ENCODE results near the gene FBXL16. TPM values are rescaled to one million over a fixed set of nuclear protein-coding genes. Genes with fewer than 3 reads are reported as not detected.
A peak's percentile ranks its signal among the peaks of the same experiment; 100 is the strongest.

The FBXL16 gene
- polyA plus RNA-seq, 1 experiment: 0.67 TPM

- POLR2A ChIA-PET: no interaction called here
- no peak for DNase-seq (ENCODE audit: low read depth)
- no peaks in the 10 kb centered on the region for H3K27me3 ChIP-seq (ENCODE audit: control insufficient read depth, insufficient read depth, low read length)
- CTCF ChIA-PET: interaction anchor here (1.9 kb wide), 1 partner anchor 9 kb away, joined by 6 read pairs; the partner anchor contains the start of gene RHOT2
- H3K4me3 ChIP-seq (ENCODE audit: low read depth, low read length): no peak overlapping the region
- TF ChIP-seq CTCF (IDR thresholded peaks at IDR 0.05; ENCODE audit: insufficient read depth, low read depth, low read length): no peak
- H3K36me3 ChIP-seq (ENCODE audit: control insufficient read depth, insufficient read depth, low read length): peaks cover 22% of the 10 kb centered on the region
Measured at GRCh38 chr16:676565-676902, 29.1 kb downstream of the FBXL16 start.

GRCh38 chr16:675884-676564, 29.6 kb downstream of the FBXL16 start:
- Histone ChIP-seq H3K27me3 (ENCODE audit: control insufficient read depth, insufficient read depth, low read length) (no peaks in the 10 kb centered on the region), H3K4me3 (ENCODE audit: low read depth, low read length) (peak overlapping the region; percentile 40), H3K36me3 (ENCODE audit: control insufficient read depth, insufficient read depth, low read length) (peaks cover 24% of the 10 kb centered on the region)
- ChIA-PET CTCF (interaction anchor here (0.8 to 1.9 kb wide), 2 partner anchors 8 to 10 kb away, joined by 4 to 6 read pairs; partner anchors contain the start of gene RHOT2), POLR2A (no interaction called here)
- DNase-seq (ENCODE audit: low read depth): no peak
- no peak for TF ChIP-seq CTCF (IDR thresholded peaks at IDR 0.05; ENCODE audit: insufficient read depth, low read depth, low read length)

- no peak for TF ChIP-seq CTCF (IDR thresholded peaks at IDR 0.05; ENCODE audit: insufficient read depth, low read depth, low read length)
- H3K36me3 ChIP-seq (ENCODE audit: control insufficient read depth, insufficient read depth, low read length): peaks cover 32% of the 10 kb centered on the region
- ChIA-PET POLR2A (no interaction called here), CTCF (interaction anchor here (0.8 to 1.9 kb wide), 2 partner anchors 7 to 9 kb away, joined by 4 to 6 read pairs; partner anchors contain the start of gene RHOT2)
- no peaks in the 10 kb centered on the region for H3K27me3 ChIP-seq (ENCODE audit: control insufficient read depth, insufficient read depth, low read length)
- H3K4me3 ChIP-seq (ENCODE audit: low read depth, low read length): peak within 1 kb of the TSS; percentile 40
- DNase-seq (ENCODE audit: low read depth): no peak
Measured at GRCh38 chr16:674968-675883, 30.4 kb downstream of the FBXL16 start, which contains the start of gene RHBDL1. TSS of gene RHBDL1 (plus strand) at chr16:675671. CDS start at chr16:675791, 120 bp downstream.

GRCh38 chr16:674214-674881, 31.3 kb downstream of the FBXL16 start:
- TF ChIP-seq CTCF (IDR thresholded peaks at IDR 0.05; ENCODE audit: insufficient read depth, low read depth, low read length): no peak
- peaks cover 38% of the 10 kb centered on the region for H3K36me3 ChIP-seq (ENCODE audit: control insufficient read depth, insufficient read depth, low read length)
- no peak overlapping the region for H3K4me3 ChIP-seq (ENCODE audit: low read depth, low read length)
- CTCF ChIA-PET: no interaction called here
- DNase-seq (ENCODE audit: low read depth): no peak
- POLR2A ChIA-PET: no interaction called here
- no peaks in the 10 kb centered on the region for H3K27me3 ChIP-seq (ENCODE audit: control insufficient read depth, insufficient read depth, low read length)
